ENCODE results near the gene KCNMB1.

The KCNMB1 gene

GRCh38 chr5:170338933-170339779, 50.0 kb downstream of the KCNMB1 start:
- DNase-seq = no peak

DNA sequence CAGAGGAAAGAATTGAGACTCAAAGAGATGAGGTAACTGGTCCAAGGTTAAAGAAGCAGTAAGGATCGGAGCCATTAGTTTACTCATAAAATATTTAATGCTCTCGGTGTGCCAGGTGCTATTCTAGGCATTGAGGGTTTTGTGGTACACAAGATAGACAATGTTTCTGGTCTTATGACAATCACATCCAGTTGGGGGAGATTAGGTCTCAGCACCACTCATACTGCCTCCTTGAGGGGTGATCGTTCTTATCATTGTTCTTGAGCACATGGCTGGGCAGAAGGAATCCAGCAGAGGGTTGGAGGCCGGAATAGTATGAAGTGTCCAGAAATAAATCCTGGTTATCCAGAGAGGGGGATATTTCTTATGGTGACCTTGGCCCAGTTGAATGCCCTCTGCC, 50.9 kb downstream of the KCNMB1 start:
- no peak for DNase-seq

DNA sequence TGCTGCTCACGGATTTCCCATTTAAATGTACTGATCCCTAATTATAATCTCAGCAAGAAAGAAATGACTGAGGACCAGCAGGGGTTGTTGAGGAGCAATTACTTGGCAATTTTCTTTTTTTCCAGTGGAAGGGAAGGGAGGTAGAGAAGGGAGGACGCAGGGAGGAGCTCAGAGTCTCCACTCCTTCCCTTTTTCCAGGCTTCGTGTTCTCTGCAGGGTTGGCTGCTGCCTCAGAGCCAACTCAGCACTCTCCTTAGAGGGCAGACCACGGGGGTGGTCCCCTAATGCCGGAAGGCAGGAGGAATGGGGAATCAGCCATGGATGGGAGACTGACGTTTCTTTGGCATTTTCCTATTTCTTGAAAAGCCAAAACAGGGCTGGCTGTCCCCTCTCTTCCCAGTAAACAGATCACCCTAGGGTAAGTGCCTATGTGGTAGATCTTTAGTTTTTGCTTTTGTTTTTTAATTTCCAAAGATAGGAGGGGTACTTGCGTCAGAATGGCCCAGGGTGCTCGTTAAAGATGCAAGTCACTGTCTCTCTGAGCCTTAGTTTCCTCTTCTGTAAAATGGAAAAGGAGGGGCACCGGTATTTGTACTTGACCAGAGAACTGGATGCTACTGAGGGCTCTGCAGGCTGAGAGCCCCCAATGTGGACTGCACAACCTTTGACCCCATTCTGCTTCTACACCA, 52.0 kb downstream of the KCNMB1 start:
- DNase-seq = no peak

DNA sequence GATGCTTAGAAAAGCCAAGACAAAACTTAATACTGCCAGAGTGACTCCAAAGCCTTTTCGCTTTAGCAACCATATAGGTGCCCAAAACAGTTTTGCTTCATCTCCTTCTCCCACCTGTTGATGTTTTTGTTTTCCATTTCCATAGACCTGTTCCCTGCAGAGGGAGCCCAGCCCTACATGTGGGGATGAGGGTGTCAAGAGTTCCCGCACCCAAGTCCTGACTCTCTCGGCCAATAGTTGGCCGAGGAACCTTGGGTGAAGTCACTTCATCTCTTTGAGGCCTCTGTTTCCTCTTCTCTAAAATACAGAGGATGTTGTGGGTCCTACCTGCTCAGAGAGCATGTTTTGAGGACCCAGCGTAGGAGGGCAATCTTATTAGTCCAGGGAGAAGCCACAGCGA, 53.1 kb downstream of the KCNMB1 start:
- no peak for DNase-seq

DNA sequence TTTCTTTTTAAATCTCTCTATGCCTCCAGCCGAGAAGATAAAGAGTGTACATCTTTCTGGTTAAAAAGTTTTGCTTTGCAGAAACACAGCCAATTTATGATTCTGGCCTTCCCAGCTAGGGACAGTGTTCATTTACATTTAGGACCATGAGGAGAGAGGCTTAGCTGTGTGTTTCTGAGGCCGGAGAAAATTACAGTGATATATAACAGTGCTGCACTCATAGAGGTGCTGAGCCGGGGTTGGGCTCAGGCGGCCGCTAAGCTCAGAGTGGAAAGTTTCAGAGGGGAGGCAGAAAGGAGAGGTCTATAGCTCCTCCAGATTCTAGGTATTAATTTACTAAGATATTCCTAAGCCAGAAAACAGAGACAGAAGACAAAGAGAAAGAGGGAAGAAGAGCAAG, 54.5 kb downstream of the KCNMB1 start:
- DNase-seq = no peak

- DNase-seq = no peak
These were observed 55.8 kb downstream of the KCNMB1 start for GRCh38 chr5:170333161-170333910.

GRCh38 chr5:170332058-170332457, 57.1 kb downstream of the KCNMB1 start:
- no peak for DNase-seq

DNA sequence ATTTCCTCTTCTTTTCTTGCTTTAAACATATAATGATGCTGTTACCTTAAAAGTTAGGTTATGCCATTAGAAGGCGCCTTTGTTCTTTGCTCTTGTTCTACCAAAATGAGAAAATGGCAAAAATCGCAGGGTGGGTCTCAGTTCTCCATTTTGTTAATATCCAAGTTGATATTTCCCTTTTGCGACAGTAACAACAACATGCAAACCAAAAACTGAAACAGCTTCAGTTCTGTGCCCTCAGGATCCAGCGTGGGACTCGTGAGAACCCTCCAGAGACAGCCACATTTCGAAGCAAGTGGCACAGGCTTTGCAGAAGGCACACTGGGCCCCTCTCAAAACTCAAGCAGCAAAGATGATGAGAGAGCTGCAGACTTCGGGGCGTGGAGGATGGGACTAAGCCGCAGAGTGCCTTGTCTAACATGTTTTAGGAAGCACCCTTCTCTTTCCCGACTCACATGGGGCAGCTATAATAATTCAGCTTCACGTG, 58.6 kb downstream of the KCNMB1 start:
- no peak for DNase-seq

- DNase-seq = no peak
These were observed 59.6 kb downstream of the KCNMB1 start for GRCh38 chr5:170329524-170329923.

DNA sequence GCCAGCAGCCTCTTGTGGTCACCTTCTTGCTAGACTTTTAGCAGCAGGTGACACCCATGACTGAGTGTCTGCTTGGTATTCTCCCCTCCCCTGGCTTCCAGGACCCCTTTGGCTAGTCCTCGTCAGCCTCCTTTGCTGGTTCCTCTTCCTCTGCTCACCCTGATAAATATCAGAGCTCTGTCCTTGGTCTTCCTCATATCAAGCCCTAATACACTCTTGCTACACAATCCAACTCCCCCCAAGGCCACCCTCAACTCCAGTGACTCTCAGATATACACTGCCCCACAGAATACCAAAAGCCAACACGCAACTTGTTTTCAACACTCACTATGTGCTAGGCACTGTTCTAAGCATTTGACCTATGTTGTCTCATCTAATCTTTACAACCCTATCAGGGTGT, 61.3 kb downstream of the KCNMB1 start:
- DNase-seq = no peak

GRCh38 chr5:170327168-170327567, 62.0 kb downstream of the KCNMB1 start:
- DNase-seq = no peak
